IPS DF 19.7 (cell line): ENCODE data around the gene CPHXL2.
A peak's percentile ranks its signal among the peaks of the same experiment; 100 is the strongest.

Experiments
- DNase-seq: peaks from one replicate; pipeline ENCODE4 v3.0.0-alpha.2; 2013; ENCODE audit warnings: low read depth, low spot score

CPHXL2 gene

GRCh38 chr16:75644240-75645012 lies 32.4 kb downstream of the CPHXL2 start:
- no peak for DNase-seq

GRCh38 chr16:75640598-75640997 lies 36.2 kb downstream of the CPHXL2 start:
- DNase-seq, result no peak

GRCh38 chr16:75635036-75635435 lies 41.8 kb downstream of the CPHXL2 start:
- DNase-seq, result no peak

- no peak for DNase-seq
Observed at GRCh38 chr16:75632857-75633256, 44.0 kb downstream of the CPHXL2 start.

DNA sequence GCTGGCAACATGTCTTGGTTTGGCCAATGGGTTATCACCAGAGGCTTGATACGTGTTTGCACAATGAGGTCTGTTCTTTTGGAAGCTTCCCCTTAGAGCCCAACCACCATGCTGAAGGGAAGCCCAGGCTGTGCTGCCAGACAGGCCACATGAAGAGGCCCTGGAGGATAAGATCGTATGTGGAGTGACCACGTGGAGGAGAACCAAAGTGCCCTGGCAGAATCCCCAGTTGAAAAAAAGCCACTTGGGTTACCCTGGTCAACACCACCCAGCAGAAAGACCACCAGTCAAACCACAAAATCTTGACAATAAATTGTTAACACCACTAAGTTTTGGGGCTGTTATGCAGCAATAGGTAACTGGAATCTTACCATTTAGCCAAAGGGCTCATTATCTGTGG lies 46.8 kb downstream of the CPHXL2 start:
- DNase-seq, result no peak

DNA sequence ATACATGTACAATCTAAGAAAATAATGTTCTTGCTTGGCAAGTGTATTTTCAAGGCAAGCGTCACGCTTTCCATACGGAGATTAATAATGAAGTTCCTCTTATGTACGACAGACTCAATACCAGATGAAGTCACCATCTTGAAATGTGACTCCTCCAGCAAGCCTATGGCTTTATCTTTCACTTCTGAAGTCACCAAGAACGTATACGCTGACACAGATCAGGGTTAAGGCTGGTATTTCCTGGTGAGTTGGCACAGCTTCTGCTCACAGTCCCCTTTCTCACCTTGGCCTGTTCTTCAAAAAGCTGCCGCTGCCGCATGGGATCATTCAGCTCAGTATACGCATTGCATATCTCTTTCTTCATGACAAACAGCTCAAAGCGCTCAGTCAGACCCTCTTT lies 47.7 kb downstream of the CPHXL2 start:
- DNase-seq, result no peak

GRCh38 chr16:75628351-75628750 lies 48.5 kb downstream of the CPHXL2 start:
- no peak for DNase-seq

- no peak for DNase-seq
Observed at GRCh38 chr16:75627851-75628250, 49.0 kb downstream of the CPHXL2 start.

GRCh38 chr16:75626806-75627205 lies 50.0 kb downstream of the CPHXL2 start:
- no peak for DNase-seq

- DNase-seq, result no peak
Observed at GRCh38 chr16:75624921-75625334, 51.9 kb downstream of the CPHXL2 start.

- DNase-seq, result peak; percentile 91
Observed at GRCh38 chr16:75622761-75623605, 53.8 kb downstream of the CPHXL2 start, which contains the start of gene ADAT1. ADAT1 (minus strand) TSS chr16:75623281; CDS start chr16:75620799, 2,482 bp downstream.

DNA sequence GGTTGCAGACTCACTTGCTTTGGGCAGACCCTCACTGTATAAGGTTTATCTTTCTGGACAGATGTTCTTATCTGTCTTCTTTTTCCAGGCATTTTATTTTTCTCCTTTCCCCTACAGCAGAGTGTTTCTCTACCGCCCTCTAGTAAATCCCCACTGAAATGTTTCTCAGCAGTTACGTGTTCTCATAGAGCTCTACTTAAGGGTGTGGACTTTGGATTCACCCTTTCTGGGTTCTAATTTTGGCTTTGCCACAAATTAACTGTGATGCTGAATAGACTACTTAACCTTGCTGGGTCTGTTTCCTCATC lies 55.7 kb downstream of the CPHXL2 start:
- DNase-seq, result no peak

- no peak for DNase-seq
Observed at GRCh38 chr16:75620326-75621169, 56.3 kb downstream of the CPHXL2 start.

GRCh38 chr16:75618780-75619179 lies 58.0 kb downstream of the CPHXL2 start:
- DNase-seq, result no peak

- no peak for DNase-seq
Observed at GRCh38 chr16:75617121-75617520, 59.7 kb downstream of the CPHXL2 start.

DNA sequence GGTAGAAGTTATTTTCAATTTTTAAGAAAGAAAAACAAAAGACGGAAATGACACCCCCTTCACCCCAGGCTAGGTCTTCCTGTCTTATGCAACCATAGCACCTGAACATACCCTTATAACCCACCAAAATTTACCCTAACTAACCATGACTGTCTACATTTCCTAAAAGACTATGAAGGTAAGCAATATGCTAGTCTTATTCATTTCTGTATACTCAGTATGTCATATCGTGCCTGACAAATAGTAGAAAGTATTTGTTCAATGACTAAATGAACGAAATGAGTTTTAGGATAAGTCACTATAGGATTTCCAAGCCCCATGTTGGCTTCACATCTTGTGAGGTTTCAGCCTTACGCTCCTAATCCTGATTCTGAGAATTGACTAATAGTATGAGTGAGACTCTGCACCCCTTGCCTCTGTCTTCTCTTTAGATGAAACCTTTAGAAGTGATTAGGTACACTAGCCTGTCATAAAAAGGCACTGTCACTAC lies 60.2 kb downstream of the CPHXL2 start:
- DNase-seq, result no peak

DNA sequence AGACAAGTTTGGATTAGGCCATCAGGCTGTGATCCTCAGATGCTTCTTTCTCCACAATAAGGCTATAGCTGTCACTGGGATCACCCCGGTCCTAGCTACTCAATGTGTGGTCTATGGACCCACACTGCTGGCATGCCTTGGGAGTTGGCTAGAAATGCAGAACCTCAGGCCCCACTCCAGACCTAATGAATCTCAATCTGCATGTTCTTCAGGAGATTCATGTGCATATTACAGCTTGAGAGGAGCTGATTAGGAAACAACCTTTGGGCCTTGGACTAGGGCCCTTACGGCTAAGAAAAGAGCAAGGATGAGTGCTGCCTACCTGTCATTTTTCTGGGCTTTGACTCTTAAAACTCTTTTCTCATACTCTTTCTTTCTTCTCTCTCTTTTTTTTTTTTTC lies 61.2 kb downstream of the CPHXL2 start:
- DNase-seq, result no peak

- DNase-seq, result no peak
Observed at GRCh38 chr16:75614066-75614897, 62.5 kb downstream of the CPHXL2 start.
